SK-N-SH (cell line): Measurements from ENCODE around the gene PEDS1.

ENCODE experiments used
- FOXJ3 ChIP-seq: sonication (generic); formaldehyde crosslinking; IDR thresholded peaks from 2 replicates; pipeline ENCODE4 v1.5.1; 2020; ENCODE audit warnings: mild to moderate bottlenecking, missing genetic modification reagents
- GATA2 ChIP-seq: sonication (generic); formaldehyde crosslinking; IDR thresholded peaks from 2 replicates; pipeline ENCODE4 v1.5.0; 2020; ENCODE audit warnings: mild to moderate bottlenecking, missing genetic modification reagents
- JUND ChIP-seq: IDR thresholded peaks from 2 replicates; pipeline ENCODE4 v1.4.0; 2012
- NRF1 ChIP-seq: IDR thresholded peaks from 2 replicates; pipeline ENCODE4 v1.6.1; 2012; ENCODE audit warnings: low read depth, mild to moderate bottlenecking, low read length
- RFX5 ChIP-seq: IDR thresholded peaks from 2 replicates; pipeline ENCODE4 v1.6.1; 2012; ENCODE audit warnings: mild to moderate bottlenecking, improper control_type of control experiment, low read length
- SIN3A ChIP-seq: IDR thresholded peaks from 2 replicates; pipeline ENCODE4 v1.6.1; 2012; ENCODE audit warnings: low read depth, mild to moderate bottlenecking, low read length, moderate library complexity, borderline replicate concordance
- TEAD4 ChIP-seq: IDR thresholded peaks from 2 replicates; pipeline ENCODE4 v1.4.0; 2012; ENCODE audit warnings: mild to moderate bottlenecking, borderline replicate concordance; ENCODE audit not compliant: insufficient read depth
- TF ChIP-seq, protein P1 (sequence below): fragments of 200-600 bp; sonication (generic); IDR thresholded peaks from 2 replicates; pipeline ENCODE4 v1.6.1; 2017; ENCODE audit warnings: antibody characterized with exemption, mild to moderate bottlenecking, moderate library complexity
- TF ChIP-seq, protein P2 (sequence below): IDR thresholded peaks from 2 replicates; pipeline ENCODE4 v1.4.0; 2012; ENCODE audit warnings: low read depth, borderline replicate concordance
- TF ChIP-seq, protein P3 (sequence below): IDR thresholded peaks from 2 replicates; pipeline ENCODE4; 2012
- TF ChIP-seq, protein P4 (sequence below): fragments of 150-350 bp; IDR thresholded peaks from 2 replicates; pipeline ENCODE4 v1.6.1; 2016; ENCODE audit warnings: mild to moderate bottlenecking, low read depth, low read length
- TF ChIP-seq, protein P5 (sequence below): IDR thresholded peaks from 2 replicates; pipeline ENCODE4 v1.4.0; 2012; ENCODE audit warnings: low read depth, borderline replicate concordance

DNA sequence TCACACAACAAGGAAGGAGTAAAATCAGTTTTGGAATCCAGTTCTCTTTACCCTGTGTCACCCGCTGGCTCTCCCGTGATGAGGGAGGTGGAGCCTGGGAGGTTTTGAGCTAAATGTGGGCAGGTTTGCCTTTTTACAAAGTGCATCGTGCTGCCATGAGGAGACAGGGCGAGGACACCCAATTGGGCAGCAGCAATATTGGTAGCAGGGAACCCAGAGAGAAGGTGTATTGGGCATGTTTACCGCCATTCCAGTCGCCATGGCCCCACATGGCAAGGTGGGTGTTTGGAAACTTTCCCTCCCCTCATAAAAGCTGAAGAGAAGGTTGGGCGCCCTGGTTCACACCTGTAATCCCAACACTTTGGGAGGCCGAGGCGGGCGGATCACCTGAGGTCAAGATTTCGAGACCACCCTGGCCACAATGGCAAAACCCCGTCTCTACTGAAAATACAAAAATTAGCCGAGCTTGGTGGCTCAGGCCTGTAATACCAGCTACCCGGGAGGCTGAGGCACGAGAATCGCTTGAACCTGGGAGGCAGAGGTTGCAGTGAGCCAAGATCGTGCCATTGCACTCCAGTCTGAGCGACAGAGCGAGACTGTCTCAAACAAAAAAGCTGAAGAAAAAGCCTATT is 37.0 kb downstream of the PEDS1 start:
- TF ChIP-seq, protein P1, sequence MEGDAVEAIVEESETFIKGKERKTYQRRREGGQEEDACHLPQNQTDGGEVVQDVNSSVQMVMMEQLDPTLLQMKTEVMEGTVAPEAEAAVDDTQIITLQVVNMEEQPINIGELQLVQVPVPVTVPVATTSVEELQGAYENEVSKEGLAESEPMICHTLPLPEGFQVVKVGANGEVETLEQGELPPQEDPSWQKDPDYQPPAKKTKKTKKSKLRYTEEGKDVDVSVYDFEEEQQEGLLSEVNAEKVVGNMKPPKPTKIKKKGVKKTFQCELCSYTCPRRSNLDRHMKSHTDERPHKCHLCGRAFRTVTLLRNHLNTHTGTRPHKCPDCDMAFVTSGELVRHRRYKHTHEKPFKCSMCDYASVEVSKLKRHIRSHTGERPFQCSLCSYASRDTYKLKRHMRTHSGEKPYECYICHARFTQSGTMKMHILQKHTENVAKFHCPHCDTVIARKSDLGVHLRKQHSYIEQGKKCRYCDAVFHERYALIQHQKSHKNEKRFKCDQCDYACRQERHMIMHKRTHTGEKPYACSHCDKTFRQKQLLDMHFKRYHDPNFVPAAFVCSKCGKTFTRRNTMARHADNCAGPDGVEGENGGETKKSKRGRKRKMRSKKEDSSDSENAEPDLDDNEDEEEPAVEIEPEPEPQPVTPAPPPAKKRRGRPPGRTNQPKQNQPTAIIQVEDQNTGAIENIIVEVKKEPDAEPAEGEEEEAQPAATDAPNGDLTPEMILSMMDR, result no peak
- TF ChIP-seq, protein P2, sequence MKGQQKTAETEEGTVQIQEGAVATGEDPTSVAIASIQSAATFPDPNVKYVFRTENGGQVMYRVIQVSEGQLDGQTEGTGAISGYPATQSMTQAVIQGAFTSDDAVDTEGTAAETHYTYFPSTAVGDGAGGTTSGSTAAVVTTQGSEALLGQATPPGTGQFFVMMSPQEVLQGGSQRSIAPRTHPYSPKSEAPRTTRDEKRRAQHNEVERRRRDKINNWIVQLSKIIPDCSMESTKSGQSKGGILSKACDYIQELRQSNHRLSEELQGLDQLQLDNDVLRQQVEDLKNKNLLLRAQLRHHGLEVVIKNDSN, result no peak
- TF ChIP-seq, protein P3, sequence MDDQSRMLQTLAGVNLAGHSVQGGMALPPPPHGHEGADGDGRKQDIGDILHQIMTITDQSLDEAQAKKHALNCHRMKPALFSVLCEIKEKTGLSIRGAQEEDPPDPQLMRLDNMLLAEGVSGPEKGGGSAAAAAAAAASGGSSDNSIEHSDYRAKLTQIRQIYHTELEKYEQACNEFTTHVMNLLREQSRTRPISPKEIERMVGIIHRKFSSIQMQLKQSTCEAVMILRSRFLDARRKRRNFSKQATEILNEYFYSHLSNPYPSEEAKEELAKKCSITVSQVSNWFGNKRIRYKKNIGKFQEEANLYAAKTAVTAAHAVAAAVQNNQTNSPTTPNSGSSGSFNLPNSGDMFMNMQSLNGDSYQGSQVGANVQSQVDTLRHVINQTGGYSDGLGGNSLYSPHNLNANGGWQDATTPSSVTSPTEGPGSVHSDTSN, result no peak
- TF ChIP-seq RFX5, result no peak
- TF ChIP-seq GATA2, result no peak
- TF ChIP-seq, protein P4, sequence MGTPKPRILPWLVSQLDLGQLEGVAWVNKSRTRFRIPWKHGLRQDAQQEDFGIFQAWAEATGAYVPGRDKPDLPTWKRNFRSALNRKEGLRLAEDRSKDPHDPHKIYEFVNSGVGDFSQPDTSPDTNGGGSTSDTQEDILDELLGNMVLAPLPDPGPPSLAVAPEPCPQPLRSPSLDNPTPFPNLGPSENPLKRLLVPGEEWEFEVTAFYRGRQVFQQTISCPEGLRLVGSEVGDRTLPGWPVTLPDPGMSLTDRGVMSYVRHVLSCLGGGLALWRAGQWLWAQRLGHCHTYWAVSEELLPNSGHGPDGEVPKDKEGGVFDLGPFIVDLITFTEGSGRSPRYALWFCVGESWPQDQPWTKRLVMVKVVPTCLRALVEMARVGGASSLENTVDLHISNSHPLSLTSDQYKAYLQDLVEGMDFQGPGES, result no peak
- TF ChIP-seq JUND, result no peak
- no peak for TF ChIP-seq NRF1
- TF ChIP-seq SIN3A, result no peak
- no peak for TF ChIP-seq FOXJ3
- TF ChIP-seq, protein P5, sequence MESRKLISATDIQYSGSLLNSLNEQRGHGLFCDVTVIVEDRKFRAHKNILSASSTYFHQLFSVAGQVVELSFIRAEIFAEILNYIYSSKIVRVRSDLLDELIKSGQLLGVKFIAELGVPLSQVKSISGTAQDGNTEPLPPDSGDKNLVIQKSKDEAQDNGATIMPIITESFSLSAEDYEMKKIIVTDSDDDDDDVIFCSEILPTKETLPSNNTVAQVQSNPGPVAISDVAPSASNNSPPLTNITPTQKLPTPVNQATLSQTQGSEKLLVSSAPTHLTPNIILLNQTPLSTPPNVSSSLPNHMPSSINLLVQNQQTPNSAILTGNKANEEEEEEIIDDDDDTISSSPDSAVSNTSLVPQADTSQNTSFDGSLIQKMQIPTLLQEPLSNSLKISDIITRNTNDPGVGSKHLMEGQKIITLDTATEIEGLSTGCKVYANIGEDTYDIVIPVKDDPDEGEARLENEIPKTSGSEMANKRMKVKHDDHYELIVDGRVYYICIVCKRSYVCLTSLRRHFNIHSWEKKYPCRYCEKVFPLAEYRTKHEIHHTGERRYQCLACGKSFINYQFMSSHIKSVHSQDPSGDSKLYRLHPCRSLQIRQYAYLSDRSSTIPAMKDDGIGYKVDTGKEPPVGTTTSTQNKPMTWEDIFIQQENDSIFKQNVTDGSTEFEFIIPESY, result no peak
- no peak for TF ChIP-seq TEAD4
